Measurements from ENCODE around the gene TEKTIP1. TPM values are rescaled to one million over a fixed set of nuclear protein-coding genes. Genes with fewer than 3 reads are reported as not detected.

TEKTIP1 gene
- total RNA-seq, 1 experiment from 2014 or later, result 2.7 TPM

- intact Hi-C loops (cut with micrococcal nuclease; ENCODE audit: unreplicated experiment), result no loop called here
- Mint-ChIP-seq H3K36me3 (ENCODE audit: insufficient read depth, unreplicated experiment) (peaks cover 61% of the 10 kb centered on the region), H3K27ac (ENCODE audit: unreplicated experiment) (peak overlapping the region; percentile 37), H3K4me3 (ENCODE audit: low read depth, unreplicated experiment) (no peak overlapping the region), H3K9me3 (ENCODE audit: low read depth, unreplicated experiment) (no peaks in the 10 kb centered on the region), H3K4me1 (ENCODE audit: low read depth, unreplicated experiment) (no peaks in the 10 kb centered on the region), H3K27me3 (ENCODE audit: unreplicated experiment) (no peaks in the 10 kb centered on the region)
- CTCF ChIA-PET, result no interaction called here
- DNase-seq, result no peak
- BruUV-seq (replicated peaks), result no TSS peak
- no peak for TF ChIP-seq CTCF (IDR thresholded peaks at IDR 0.05; ENCODE audit: unreplicated experiment)
Measured at GRCh38 chr19:3537438-3538240, 1.3 kb upstream of the TEKTIP1 start.

GRCh38 chr19:3538258-3538929 is 580 bp upstream of the TEKTIP1 start:
- no peak overlapping the region for H3K4me3 Mint-ChIP-seq (ENCODE audit: low read depth, unreplicated experiment)
- BruUV-seq (replicated peaks), result no TSS peak
- CTCF ChIA-PET, result no interaction called here
- TF ChIP-seq CTCF (IDR thresholded peaks at IDR 0.05; ENCODE audit: unreplicated experiment), result no peak
- no peaks in the 10 kb centered on the region for H3K4me1 Mint-ChIP-seq (ENCODE audit: low read depth, unreplicated experiment)
- no peaks in the 10 kb centered on the region for H3K9me3 Mint-ChIP-seq (ENCODE audit: low read depth, unreplicated experiment)
- peaks cover 55% of the 10 kb centered on the region for H3K36me3 Mint-ChIP-seq (ENCODE audit: insufficient read depth, unreplicated experiment)
- DNase-seq, result no peak
- peak overlapping the region; percentile 37 for H3K27ac Mint-ChIP-seq (ENCODE audit: unreplicated experiment)
- no peaks in the 10 kb centered on the region for H3K27me3 Mint-ChIP-seq (ENCODE audit: unreplicated experiment)
- intact Hi-C loops (cut with micrococcal nuclease; ENCODE audit: unreplicated experiment), result no loop called here

GRCh38 chr19:3539756-3540118 is 763 bp downstream of the TEKTIP1 start:
- no peak for DNase-seq
- no peak overlapping the region for H3K4me3 Mint-ChIP-seq (ENCODE audit: low read depth, unreplicated experiment)
- no peak for TF ChIP-seq CTCF (IDR thresholded peaks at IDR 0.05; ENCODE audit: unreplicated experiment)
- peaks cover 52% of the 10 kb centered on the region for H3K36me3 Mint-ChIP-seq (ENCODE audit: insufficient read depth, unreplicated experiment)
- H3K27me3 Mint-ChIP-seq (ENCODE audit: unreplicated experiment), result no peaks in the 10 kb centered on the region
- H3K9me3 Mint-ChIP-seq (ENCODE audit: low read depth, unreplicated experiment), result no peaks in the 10 kb centered on the region
- peaks cover under 1% of the 10 kb centered on the region for H3K4me1 Mint-ChIP-seq (ENCODE audit: low read depth, unreplicated experiment)
- CTCF ChIA-PET, result interaction anchor here (0.6 kb wide), 1 partner anchor 54 kb away, joined by 4 read pairs; no protein-coding TSS in a partner anchor
- no peak overlapping the region for H3K27ac Mint-ChIP-seq (ENCODE audit: unreplicated experiment)
- BruUV-seq (replicated peaks), result TSS peak; percentile 14
- intact Hi-C loops (cut with micrococcal nuclease; ENCODE audit: unreplicated experiment), result no loop called here

GRCh38 chr19:3543150-3544057 is 4.4 kb downstream of the TEKTIP1 start:
- CTCF ChIA-PET, result no interaction called here
- H3K9me3 Mint-ChIP-seq (ENCODE audit: low read depth, unreplicated experiment), result no peaks in the 10 kb centered on the region
- no peaks in the 10 kb centered on the region for H3K27me3 Mint-ChIP-seq (ENCODE audit: unreplicated experiment)
- H3K36me3 Mint-ChIP-seq (ENCODE audit: insufficient read depth, unreplicated experiment), result peaks cover 39% of the 10 kb centered on the region
- no peak for TF ChIP-seq CTCF (IDR thresholded peaks at IDR 0.05; ENCODE audit: unreplicated experiment)
- H3K27ac Mint-ChIP-seq (ENCODE audit: unreplicated experiment), result no peak overlapping the region
- H3K4me3 Mint-ChIP-seq (ENCODE audit: low read depth, unreplicated experiment), result no peak overlapping the region
- BruUV-seq (replicated peaks), result no TSS peak
- DNase-seq, result no peak
- peaks cover 12% of the 10 kb centered on the region for H3K4me1 Mint-ChIP-seq (ENCODE audit: low read depth, unreplicated experiment)
- intact Hi-C loops (cut with micrococcal nuclease; ENCODE audit: unreplicated experiment), result no loop called here

Measured in Calu3 (cell line).